Stomach (tissue), 9 donors: ENCODE data around the gene PTGFRN. TPM values are rescaled to one million over a fixed set of nuclear protein-coding genes. Genes with fewer than 3 reads are reported as not detected.

Experiments
- DNase-seq, 2 donors: peaks; one replicate each; pipeline versions ENCODE4 v3.0.0 to v3.0.0-alpha.2; 2013 to 2019
- H3K27ac ChIP-seq, 5 donors: fragments of 200-600 bp in 4 of 5; sonication (generic) in 4 of 5; one replicate each; pipeline ENCODE4 v1.5.1; 2013 to 2019; ENCODE audit warnings: mild to moderate bottlenecking in 1 of 5, moderate library complexity in 1 of 5
- H3K27me3 ChIP-seq, 3 donors: fragments of 200-600 bp; sonication (generic); one replicate each; pipeline ENCODE4 v1.5.1; 2017 to 2019; ENCODE audit warnings: mixed run types in 1 of 3
- H3K36me3 ChIP-seq, 4 donors: fragments of 200-600 bp; sonication (generic); 1 replicate in 3 of 4; 2 replicates in 1 of 4; pipeline ENCODE4 v1.5.1; 2016 to 2019
- H3K4me1 ChIP-seq, 4 donors: fragments of 200-600 bp; sonication (generic); one replicate each; pipeline ENCODE4 v1.5.1; 2016 to 2019
- H3K4me3 ChIP-seq, 4 donors: fragments of 200-600 bp; sonication (generic) in 3 of 4; one replicate each; pipeline ENCODE4 v1.5.1; 2016 to 2019; ENCODE audit warnings: mild to moderate bottlenecking in 1 of 4
- H3K9me3 ChIP-seq, 4 donors: fragments of 200-600 bp; sonication (generic); one replicate each; pipeline ENCODE4 v1.5.1; 2016 to 2019
- EP300 ChIP-seq: sonication (generic); formaldehyde crosslinking; IDR thresholded peaks from one replicate; pipeline ENCODE4 v1.6.1; 2017; ENCODE audit warnings: antibody characterized with exemption
- POLR2A ChIP-seq, 4 donors: fragments of 450-650 bp; IDR thresholded peaks; one replicate each; pipeline ENCODE4 v1.6.1; 2016; ENCODE audit warnings: antibody characterized with exemption in 4 of 4, control low read depth in 2 of 4, mild to moderate bottlenecking in 1 of 4, moderate library complexity in 1 of 4
- POLR2AphosphoS5 ChIP-seq, 3 donors: sonication (generic); formaldehyde crosslinking; IDR thresholded peaks; one replicate each; pipeline ENCODE4 v1.6.1; 2016; ENCODE audit warnings: antibody characterized with exemption in 3 of 3
- WGBS, 5 donors: extraction: QIAGEN DNeasy Blood & Tissue Kit in 3 of 5; methylation state at CpG; one replicate each; pipeline versions ENCODE4 v1.1.5 to v1.1.7; 2013 to 2018; 5-methylcytosine and 5-hydroxymethylcytosine counted together
- intact Hi-C: fragments of 100-400 bp; cut with DNase I; formaldehyde crosslinking; loops from one replicate; pipeline ENCODE4 v1.15.1; 2023; ENCODE audit warnings: low total_unique reads
- polyA plus RNA-seq, 3 donors: library from polyadenylated mRNA; stranded (reverse); fragments of 200-250 nt; gene quantifications; one replicate each; pipeline ENCODE4 v1.2.3, GENCODE V29; 2013
- total RNA-seq, 5 donors: library from RNA; depleted of rRNA; stranded (reverse); fragments of >200 nt; gene quantifications; one replicate each; pipeline versions ENCODE4 v1.1.0 to v1.2.3, GENCODE V29; 2014 to 2016
- TF ChIP-seq, protein P1 (sequence below), 7 experiments: fragments of 450-650 bp in 4 of 7; fragments of 200-600 bp in 3 of 7; sonication (generic) in 3 of 7; IDR thresholded peaks; one replicate each; pipeline ENCODE4 v1.5.1; 2016 to 2019; ENCODE audit warnings: antibody characterized with exemption in 7 of 7, control low read depth in 2 of 7, mild to moderate bottlenecking in 1 of 7
- donor health status: healthy with polysubstance abuse.
- donor health status: Bipolar disorder and iron deficiency.
- donor health status: healthy.

The PTGFRN gene
- total and polyA plus RNA-seq, 8 donors: 3.8 to 66.6 (median 44.0) TPM

DNA sequence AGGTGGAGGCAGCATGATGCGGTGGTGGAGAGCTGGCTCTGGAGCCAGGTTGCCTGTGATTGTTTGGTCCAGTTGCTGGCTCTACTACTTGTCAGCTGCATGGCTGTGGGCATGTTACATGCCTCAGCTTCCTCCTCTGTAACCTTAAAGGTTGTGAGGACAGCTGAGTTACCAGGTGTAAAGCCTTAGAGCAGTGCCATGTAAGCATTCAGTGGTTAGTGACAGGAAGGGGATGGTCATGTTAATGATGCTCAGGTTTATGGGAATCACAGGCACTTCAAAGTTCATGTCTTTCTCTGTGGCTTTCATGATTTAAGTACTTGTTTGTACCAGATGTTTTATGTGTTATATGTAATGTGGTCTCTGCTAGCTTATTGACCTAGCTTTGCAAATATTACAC, 32.6 kb downstream of the PTGFRN start:
- Histone ChIP-seq H3K27me3 (no peaks in the 10 kb centered on the region), H3K4me3 (no peak overlapping the region), H3K4me1 (peaks cover 0 to 4% (median 0%) of the 10 kb centered on the region in 4 donors), H3K9me3 (no peaks in the 10 kb centered on the region), H3K36me3 (peaks cover 0 to 54% (median 41%) of the 10 kb centered on the region in 4 donors), H3K27ac (no peak overlapping the region)
- intact Hi-C loops: no loop called here
- DNase-seq: no peak
- TF ChIP-seq POLR2A (IDR thresholded peaks at IDR 0.05) (no peak), POLR2AphosphoS5 (IDR thresholded peaks at IDR 0.05) (no peak), EP300 (no peak)
- TF ChIP-seq, protein P1, sequence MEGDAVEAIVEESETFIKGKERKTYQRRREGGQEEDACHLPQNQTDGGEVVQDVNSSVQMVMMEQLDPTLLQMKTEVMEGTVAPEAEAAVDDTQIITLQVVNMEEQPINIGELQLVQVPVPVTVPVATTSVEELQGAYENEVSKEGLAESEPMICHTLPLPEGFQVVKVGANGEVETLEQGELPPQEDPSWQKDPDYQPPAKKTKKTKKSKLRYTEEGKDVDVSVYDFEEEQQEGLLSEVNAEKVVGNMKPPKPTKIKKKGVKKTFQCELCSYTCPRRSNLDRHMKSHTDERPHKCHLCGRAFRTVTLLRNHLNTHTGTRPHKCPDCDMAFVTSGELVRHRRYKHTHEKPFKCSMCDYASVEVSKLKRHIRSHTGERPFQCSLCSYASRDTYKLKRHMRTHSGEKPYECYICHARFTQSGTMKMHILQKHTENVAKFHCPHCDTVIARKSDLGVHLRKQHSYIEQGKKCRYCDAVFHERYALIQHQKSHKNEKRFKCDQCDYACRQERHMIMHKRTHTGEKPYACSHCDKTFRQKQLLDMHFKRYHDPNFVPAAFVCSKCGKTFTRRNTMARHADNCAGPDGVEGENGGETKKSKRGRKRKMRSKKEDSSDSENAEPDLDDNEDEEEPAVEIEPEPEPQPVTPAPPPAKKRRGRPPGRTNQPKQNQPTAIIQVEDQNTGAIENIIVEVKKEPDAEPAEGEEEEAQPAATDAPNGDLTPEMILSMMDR (IDR thresholded peaks at IDR 0.05): no peak
- WGBS, 5 donors: 89 to 93% (median 89%) methylated on average over 1 of the region's 1 CpG

DNA sequence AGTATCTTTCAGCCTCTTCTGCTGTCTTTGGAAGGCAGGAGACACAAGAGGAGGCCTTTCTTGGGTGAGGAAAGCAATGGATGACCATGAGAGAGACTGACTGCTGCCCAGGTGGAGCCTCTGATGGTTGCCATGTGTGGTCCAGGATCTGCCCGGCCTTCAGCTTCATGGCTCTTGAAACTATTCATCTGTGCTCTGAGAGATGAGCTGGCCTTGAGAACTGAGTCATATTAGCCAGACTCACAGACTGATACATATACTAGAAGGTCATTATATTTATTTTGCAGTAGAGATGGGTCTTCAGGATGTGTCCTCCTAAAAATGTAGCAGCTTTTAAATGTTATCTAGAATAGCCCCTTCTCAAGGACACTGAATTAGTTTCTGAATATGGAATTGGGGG, 33.7 kb downstream of the PTGFRN start:
- intact Hi-C loops: no loop called here
- Histone ChIP-seq H3K27me3 (no peaks in the 10 kb centered on the region), H3K36me3 (peaks cover 0 to 60% (median 48%) of the 10 kb centered on the region in 4 donors), H3K4me3 (no peak overlapping the region), H3K27ac (no peak overlapping the region), H3K9me3 (no peaks in the 10 kb centered on the region), H3K4me1 (peaks cover 0 to 4% (median 0%) of the 10 kb centered on the region in 4 donors)
- DNase-seq: no peak
- WGBS, 5 donors: 76 to 100% (median 93%) methylated on average over 1 of the region's 1 CpG
- TF ChIP-seq POLR2AphosphoS5 (IDR thresholded peaks at IDR 0.05) (no peak), EP300 (no peak)

DNA sequence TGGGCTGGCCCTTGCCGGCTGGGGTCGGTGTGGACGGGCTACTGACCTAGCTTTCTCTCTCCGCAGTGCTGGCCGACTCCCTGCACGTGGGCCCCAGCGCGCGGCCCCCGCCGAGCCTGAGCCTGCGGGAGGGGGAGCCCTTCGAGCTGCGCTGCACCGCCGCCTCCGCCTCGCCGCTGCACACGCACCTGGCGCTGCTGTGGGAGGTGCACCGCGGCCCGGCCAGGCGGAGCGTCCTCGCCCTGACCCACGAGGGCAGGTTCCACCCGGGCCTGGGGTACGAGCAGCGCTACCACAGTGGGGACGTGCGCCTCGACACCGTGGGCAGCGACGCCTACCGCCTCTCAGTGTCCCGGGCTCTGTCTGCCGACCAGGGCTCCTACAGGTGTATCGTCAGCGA, 34.9 kb downstream of the PTGFRN start:
- H3K9me3 ChIP-seq: no peaks in the 10 kb centered on the region
- H3K27ac ChIP-seq: no peak overlapping the region
- DNase-seq: no peak
- 89 to 95% (median 93%) methylated on average over 13 to 42 of the region's 42 CpGs for WGBS, 5 donors
- H3K4me3 ChIP-seq: no peak overlapping the region
- H3K27me3 ChIP-seq: no peaks in the 10 kb centered on the region
- peaks cover 0 to 66% (median 55%) of the 10 kb centered on the region in 4 donors for H3K36me3 ChIP-seq
- intact Hi-C loops: no loop called here
- peaks cover 0 to 6% (median 2%) of the 10 kb centered on the region in 4 donors for H3K4me1 ChIP-seq
- no peak for TF ChIP-seq POLR2A (IDR thresholded peaks at IDR 0.05)
- TF ChIP-seq, protein P1 (IDR thresholded peaks at IDR 0.05): no peak
- no peak for TF ChIP-seq POLR2AphosphoS5 (IDR thresholded peaks at IDR 0.05)
- no peak for TF ChIP-seq EP300

- no peaks in the 10 kb centered on the region for H3K9me3 ChIP-seq
- H3K27me3 ChIP-seq: no peaks in the 10 kb centered on the region
- H3K4me3 ChIP-seq: no peak overlapping the region
- no peak for DNase-seq
- H3K36me3 ChIP-seq: peaks cover 0 to 69% (median 61%) of the 10 kb centered on the region in 4 donors
- intact Hi-C loops: no loop called here
- H3K4me1 ChIP-seq: peaks cover 0 to 14% (median 6%) of the 10 kb centered on the region in 4 donors
- 82 to 95% (median 86%) methylated on average over 5 of the region's 5 CpGs for WGBS, 5 donors
- H3K27ac ChIP-seq: no peak overlapping the region
- TF ChIP-seq POLR2A (IDR thresholded peaks at IDR 0.05) (no peak), POLR2AphosphoS5 (IDR thresholded peaks at IDR 0.05) (no peak)
Measured at GRCh38 chr1:116945421-116945820, 35.7 kb downstream of the PTGFRN start.

GRCh38 chr1:116945996-116946395, 36.3 kb downstream of the PTGFRN start:
- no peaks in the 10 kb centered on the region for H3K27me3 ChIP-seq
- 70 to 92% (median 88%) methylated on average over 1 of the region's 1 CpG for WGBS, 5 donors
- no peak overlapping the region for H3K4me3 ChIP-seq
- no peak for TF ChIP-seq POLR2AphosphoS5 (IDR thresholded peaks at IDR 0.05)
- no peak for TF ChIP-seq EP300
- no peak for TF ChIP-seq POLR2A (IDR thresholded peaks at IDR 0.05)
- TF ChIP-seq, protein P1 (IDR thresholded peaks at IDR 0.05): no peak
- DNase-seq: no peak
- H3K9me3 ChIP-seq: no peaks in the 10 kb centered on the region
- intact Hi-C loops: no loop called here
- H3K27ac ChIP-seq: no peak overlapping the region
- H3K4me1 ChIP-seq: peaks cover 0 to 19% (median 7%) of the 10 kb centered on the region in 4 donors
- peaks cover 0 to 71% (median 62%) of the 10 kb centered on the region in 4 donors for H3K36me3 ChIP-seq
